D721Med (cell line): ENCODE data around the gene TSPAN9.

Experiments used
- DNase-seq: peaks from one replicate; pipeline ENCODE4 v3.0.0; 2011; ENCODE audit warnings: low spot score; ENCODE audit not compliant: insufficient read length
- FAIRE-seq: peaks from 2 replicates; lab custom pipeline; 2011; peaks lifted over from hg19 to GRCh38; lab: Jason Lieb, UNC
- CTCF ChIP-seq: IDR thresholded peaks from 2 replicates; pipeline ENCODE4 v1.5.1; 2012; ENCODE audit warnings: mild to moderate bottlenecking, control low read depth; ENCODE audit not compliant: insufficient read depth; ENCODE audit errors: missing control alignments

Gene TSPAN9

GRCh38 chr12:3034067-3034750 lies 43.0 kb upstream of the TSPAN9 start:
- peak; percentile 53 for TF ChIP-seq CTCF
- DNase-seq: peak; percentile 73
- FAIRE-seq: no peak

- no peak for FAIRE-seq
Observed at GRCh38 chr12:3035171-3035570, 42.0 kb upstream of the TSPAN9 start.

GRCh38 chr12:3035815-3036702 lies 41.1 kb upstream of the TSPAN9 start:
- TF ChIP-seq CTCF: no peak
- no peak for FAIRE-seq
- no peak for DNase-seq

More at GRCh38 chr12:3035171-3035570, 42.0 kb upstream of the TSPAN9 start:
- TF ChIP-seq CTCF: no peak
- DNase-seq: no peak

GRCh38 chr12:3036901-3037600 lies 40.1 kb upstream of the TSPAN9 start:
- FAIRE-seq (no peak), DNase-seq (no peak)
- no peak for TF ChIP-seq CTCF

GRCh38 chr12:3038166-3038565 lies 39.0 kb upstream of the TSPAN9 start:
- no peak for DNase-seq
- FAIRE-seq: no peak
- TF ChIP-seq CTCF: no peak

GRCh38 chr12:3038926-3039510 lies 38.2 kb upstream of the TSPAN9 start:
- FAIRE-seq (no peak), DNase-seq (no peak)
- TF ChIP-seq CTCF: no peak
